HepG2 (cell line): ENCODE measurements around the gene GGA2. TPM values are rescaled to one million over a fixed set of nuclear protein-coding genes. Genes with fewer than 3 reads are reported as not detected.
A peak's percentile ranks its signal among the peaks of the same experiment; 100 is the strongest.

Experiments used
- ATAC-seq: fragments of 200-7000 bp; cut with Tn5 transposase; 3 replicates; pipeline ENCODE4 v1.9.1; 2020; ENCODE audit warnings: mild to moderate bottlenecking, moderate library complexity
- BruUV-seq: library from RNA; stranded (reverse); fragments of 400-500 nt; replicated peaks from 2 replicates; lab custom pipeline; 2021; lab: Mats Ljungman, UMichigan
- CTCF ChIA-PET: fragments of 300-600 bp; formaldehyde crosslinking; extraction: SDS; loops from one replicate; lab custom pipeline; 2021; ENCODE audit warnings: low total read pairs, inconsistent platforms, low intra/inter-chr PET ratio; lab: Yijun Ruan, JAX
- POLR2A ChIA-PET: fragments of 350-600 bp; sonication (Branson Sonifier 250); formaldehyde crosslinking; loops from one replicate; lab custom pipeline; 2020; ENCODE audit warnings: antibody characterized with exemption, inconsistent platforms; lab: Yijun Ruan, JAX
- DNase-seq: peaks from one replicate; pipeline ENCODE4 v3.0.0-alpha.2; 2015; ENCODE audit warnings: low spot score
- FAIRE-seq: peaks from 3 replicates; lab custom pipeline; 2011; peaks lifted over from hg19 to GRCh38; lab: Jason Lieb, UNC
- H2AFZ ChIP-seq: one replicate; pipeline ENCODE4 v1.6.1; 2011; ENCODE audit warnings: low read length, inconsistent platforms
- H3K27ac ChIP-seq: fragments of 300-600 bp; 3 replicates; pipeline ENCODE4 v1.8.0; 2011; ENCODE audit warnings: mixed run types, mild to moderate bottlenecking, mixed read lengths, low read length, inconsistent platforms; ENCODE audit not compliant: insufficient read depth; ENCODE audit errors: extremely low read length
- H3K27me3 ChIP-seq, 2 experiments: fragments of 200-600 bp in 1 of 2; 2 replicates in 1 of 2; 3 replicates in 1 of 2; pipeline versions ENCODE4 v1.6.0 to v1.8.0; 2011; ENCODE audit warnings: low read length in 2 of 2, mild to moderate bottlenecking in 2 of 2, moderate library complexity in 2 of 2, inconsistent platforms in 1 of 2; ENCODE audit not compliant: insufficient read depth in 2 of 2, control insufficient read depth in 1 of 2
- H3K36me3 ChIP-seq, 2 experiments: fragments of 200-600 bp in 1 of 2; replicated peaks in 1 of 2; 2 replicates in 1 of 2; 3 replicates in 1 of 2; pipeline versions ENCODE4 v1.5.1 to v1.8.0; 2011; ENCODE audit warnings: low read length in 2 of 2, inconsistent platforms in 1 of 2; ENCODE audit not compliant: insufficient read depth in 2 of 2, control insufficient read depth in 1 of 2
- H3K4me1 ChIP-seq: 2 replicates; pipeline ENCODE4 v1.5.1; 2012; ENCODE audit warnings: low read length, inconsistent platforms; ENCODE audit not compliant: insufficient read depth
- H3K4me2 ChIP-seq: 2 replicates; pipeline ENCODE4 v1.6.0; 2011; ENCODE audit warnings: low read depth, low read length, inconsistent platforms
- H3K4me3 ChIP-seq, 3 experiments: fragments of 200-600 bp in 1 of 3; sonication (generic), shearing (Covaris generic) in 1 of 3; replicated peaks in 1 of 3; 2 replicates each; pipeline ENCODE4 v1.5.1; 2011 to 2016; ENCODE audit warnings: low read length in 3 of 3, inconsistent platforms in 2 of 3, low read depth in 2 of 3, mild to moderate bottlenecking in 2 of 3, control low read depth in 1 of 3, mixed read lengths in 1 of 3; ENCODE audit not compliant: insufficient read depth in 1 of 3
- H3K79me2 ChIP-seq: one replicate; pipeline ENCODE4 v1.6.1; 2011; ENCODE audit warnings: low read length, inconsistent platforms; ENCODE audit not compliant: insufficient read depth
- H3K9ac ChIP-seq: 2 replicates; pipeline ENCODE4 v1.6.0; 2011; ENCODE audit warnings: mild to moderate bottlenecking, low read depth, low read length, inconsistent platforms; ENCODE audit not compliant: insufficient read depth
- H3K9me3 ChIP-seq: 2 replicates; pipeline ENCODE4 v1.5.1; 2012; ENCODE audit warnings: mild to moderate bottlenecking, low read length
- H4K20me1 ChIP-seq: 2 replicates; pipeline ENCODE4 v1.6.0; 2011; ENCODE audit warnings: inconsistent platforms, mild to moderate bottlenecking, low read length, moderate library complexity; ENCODE audit not compliant: insufficient read depth
- FOSL2 ChIP-seq: sonication (generic); formaldehyde crosslinking; IDR thresholded peaks from 2 replicates; pipeline ENCODE4 v1.4.0; 2020; ENCODE audit warnings: missing genetic modification reagents
- GATAD1 ChIP-seq: IDR thresholded peaks from 2 replicates; pipeline ENCODE4 v1.6.1; 2016; ENCODE audit warnings: missing genetic modification reagents, missing compliant biosample characterization
- HNF1A ChIP-seq, 2 experiments: sonication (generic) in 1 of 2; formaldehyde crosslinking in 1 of 2; IDR thresholded peaks; 2 replicates each; pipeline versions ENCODE4 v1.4.0 to v1.6.1; 2016 to 2020; ENCODE audit warnings: borderline replicate concordance in 1 of 2, low read depth in 1 of 2, mild to moderate bottlenecking in 1 of 2, missing genetic modification reagents in 1 of 2
- IRX3 ChIP-seq: sonication (generic); formaldehyde crosslinking; IDR thresholded peaks from 2 replicates; pipeline ENCODE4 v1.8.1; 2023; ENCODE audit warnings: mild to moderate bottlenecking, low read depth, missing genetic modification reagents, borderline replicate concordance
- MAFF ChIP-seq: IDR thresholded peaks from 2 replicates; pipeline ENCODE4 v1.6.1; 2011; ENCODE audit warnings: low read depth, low read length, improper control_type of control experiment
- NAIF1 ChIP-seq: sonication (generic); formaldehyde crosslinking; IDR thresholded peaks from 2 replicates; pipeline ENCODE4 v1.5.0; 2020; ENCODE audit warnings: mild to moderate bottlenecking, missing genetic modification reagents, borderline replicate concordance
- PCBP1 ChIP-seq: fragments of 200-400 bp; formaldehyde crosslinking; IDR thresholded peaks from 2 replicates; pipeline ENCODE4 v1.6.1; 2017; ENCODE audit warnings: mild to moderate bottlenecking, low read depth, low read length, borderline replicate concordance
- RBM39 ChIP-seq: fragments of 200-400 bp; formaldehyde crosslinking; IDR thresholded peaks from one replicate; pipeline ENCODE4 v1.6.1; 2018; ENCODE audit warnings: antibody characterized with exemption, mild to moderate bottlenecking, low read depth, low read length; ENCODE audit not compliant: poor library complexity, severe bottlenecking
- REXO4 ChIP-seq: sonication (generic); formaldehyde crosslinking; IDR thresholded peaks from 2 replicates; pipeline ENCODE4 v1.8.0; 2022; ENCODE audit warnings: missing genetic modification reagents, mild to moderate bottlenecking, borderline replicate concordance
- SRSF9 ChIP-seq: fragments of 200-400 bp; formaldehyde crosslinking; IDR thresholded peaks from 2 replicates; pipeline ENCODE4 v1.6.1; 2018; ENCODE audit warnings: borderline replicate concordance, mild to moderate bottlenecking, low read depth, low read length; ENCODE audit not compliant: insufficient read depth, poor library complexity, severe bottlenecking
- ZNF17 ChIP-seq: sonication (generic); formaldehyde crosslinking; IDR thresholded peaks from 2 replicates; pipeline ENCODE4 v1.5.0; 2020; ENCODE audit warnings: mild to moderate bottlenecking, missing genetic modification reagents
- ZNF263 ChIP-seq: sonication (generic); formaldehyde crosslinking; IDR thresholded peaks from 2 replicates; pipeline ENCODE4 v1.4.0; 2020; ENCODE audit warnings: missing genetic modification reagents
- ZNF432 ChIP-seq: sonication (generic); formaldehyde crosslinking; IDR thresholded peaks from 2 replicates; pipeline ENCODE4 v1.5.0; 2020; ENCODE audit warnings: missing genetic modification reagents, mild to moderate bottlenecking, borderline replicate concordance
- ZNF710 ChIP-seq: sonication (generic); formaldehyde crosslinking; IDR thresholded peaks from 2 replicates; pipeline ENCODE4 v1.5.0; 2020; ENCODE audit warnings: mild to moderate bottlenecking, missing genetic modification reagents, borderline replicate concordance
- WGBS: methylation state at CpG from one replicate; pipeline ENCODE4 v1.1.6; 2017; ENCODE audit warnings: low lambda C conversion rate; 5-methylcytosine and 5-hydroxymethylcytosine counted together
- in situ Hi-C: cut with HindIII; loops from 2 replicates; pipeline ENCODE4 v1.10.0; 2017; ENCODE audit warnings: low pct_unique_long_range_greater_than_20kb; ENCODE audit not compliant: extremely low pct_ligation_motif_present
- intact Hi-C: fragments of 100-400 bp; cut with micrococcal nuclease; formaldehyde crosslinking; loops from one replicate; pipeline ENCODE4 v1.10.0; 2022; ENCODE audit not compliant: unreplicated experiment
- polyA plus RNA-seq, 8 experiments: library from polyadenylated mRNA; depleted of rRNA in 3 of 8; stranded (reverse) in 7 of 8; unstranded in 1 of 8; fragments of >200 nt; fragmentation: Illumina TruSeq in 4 of 8; extraction: Trizol in 4 of 8; gene quantifications; 2 replicates each; pipeline versions ENCODE4 v1.2.1 to v1.2.3, GENCODE V29; 2011 to 2016; ENCODE audit warnings: low read depth in 4 of 8, missing spikeins in 1 of 8, mixed read lengths in 1 of 8; ENCODE audit not compliant: insufficient read depth in 1 of 8
- total RNA-seq, 5 experiments: library from RNA; depleted of rRNA; stranded (reverse); fragments of >200 nt; fragmentation: Illumina TruSeq; extraction: Trizol; gene quantifications; 2 replicates each; pipeline ENCODE4 v1.2.3, GENCODE V29; 2016; ENCODE audit warnings: low read depth in 1 of 5

GGA2 gene
- total and polyA plus RNA-seq, 2 of the 13 experiments (the other 11 are each of a cell fraction or from before 2014, with no cell fraction given): 51.5 to 69.8 TPM

GRCh38 chr16:23424292-23424958 is 85.9 kb downstream of the GGA2 start (continued):
- TF ChIP-seq HNF1A (IDR thresholded peaks at IDR 0.05; ENCODE audit: low read depth) (no peak), HNF1A (CRISPR knock-in tag; IDR thresholded peaks at IDR 0.05; ENCODE audit: borderline replicate concordance) (no peak), GATAD1 (CRISPR knock-in tag) (no peak), SRSF9 (no peak)
- TF ChIP-seq, all 625 proteins: peak for 0

GRCh38 chr16:23423496-23424049 is 86.7 kb downstream of the GGA2 start:
- FAIRE-seq (no peak), ATAC-seq (peak; percentile 71), DNase-seq (peak; percentile 21)
- in situ Hi-C loops: no loop called here
- Histone ChIP-seq H3K79me2 (no peaks in the 10 kb centered on the region), H3K4me1 (no peaks in the 10 kb centered on the region), H3K36me3 (peaks cover 3 to 20% of the 10 kb centered on the region in 2 experiments; a peak in 2 of 5 replicates), H4K20me1 (no peaks in the 10 kb centered on the region), H3K27ac (no peak overlapping the region), H3K4me3 (no peak overlapping the region), H3K4me2 (no peak overlapping the region), H3K27me3 (no peaks in the 10 kb centered on the region), H3K9me3 (no peaks in the 10 kb centered on the region), H2AFZ (no peak overlapping the region), H3K9ac (no peak overlapping the region)
- BruUV-seq: no TSS peak
- intact Hi-C loops: no loop called here
- ChIA-PET POLR2A (no interaction called here), CTCF (interaction anchor here (1.4 kb wide), 1 partner anchor 12 kb away, joined by 3 read pairs; no protein-coding TSS in a partner anchor)
- WGBS: 88% methylated on average over 11 of the region's 11 CpGs
- TF ChIP-seq FOSL2 (CRISPR knock-in tag) (peak; percentile 73), NAIF1 (no peak), IRX3 (CRISPR knock-in tag) (no peak), ZNF17 (CRISPR knock-in tag) (no peak), REXO4 (no peak), ZNF263 (CRISPR knock-in tag) (no peak), ZNF432 (no peak), PCBP1 (no peak), MAFF (peak; percentile 23; the same call in 1 of the 2 replicates), RBM39 (no peak), ZNF710 (CRISPR knock-in tag) (no peak)
